HG03045 (cell line): ENCODE results near the gene FASTKD1.
"Not testable (repeated sequence)": the region's sequence is repeated elsewhere in the genome, so short reads cannot be mapped to it uniquely, and the experiment has no call there.

ENCODE experiments used
- ATAC-seq: cut with Tn5 transposase; IDR thresholded peaks from one replicate; pipeline ENCODE4 v1.9.1; 2021; ENCODE audit warnings: mild to moderate bottlenecking, moderate library complexity; ENCODE audit not compliant: unreplicated experiment

Gene FASTKD1

GRCh38 chr2:169573160-169573973, at the start of gene FASTKD1:
Gene FASTKD1 (minus strand): TSS chr2:169573865. CDS start chr2:169572029, 1,836 bp downstream.
- ATAC-seq = peak; percentile 100

- ATAC-seq = no peak
Observed at GRCh38 chr2:169623235-169623634, 49.6 kb upstream of the FASTKD1 start.

DNA sequence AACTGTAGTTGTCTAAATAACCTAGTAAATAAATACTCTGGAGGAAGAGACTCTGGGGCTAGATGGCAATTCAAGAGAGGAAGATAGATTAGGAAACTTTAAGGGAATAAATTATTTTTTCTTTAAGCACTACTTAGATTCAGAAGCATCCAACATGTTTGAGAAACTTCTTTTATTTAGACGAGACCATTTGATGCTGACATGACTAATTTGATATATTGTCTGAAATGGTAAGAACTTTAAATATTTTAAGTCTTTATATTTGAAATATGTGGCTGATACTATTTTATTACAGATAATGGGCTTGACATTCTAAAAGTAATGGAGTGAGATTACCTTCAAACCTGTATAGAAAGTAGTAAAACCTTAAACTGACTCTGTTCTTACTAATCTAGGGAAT, 46.8 kb upstream of the FASTKD1 start:
- ATAC-seq = no peak

GRCh38 chr2:169619946-169620345, 46.3 kb upstream of the FASTKD1 start:
- ATAC-seq = no peak

GRCh38 chr2:169615982-169616381, 42.3 kb upstream of the FASTKD1 start:
- not testable (repeated sequence) for ATAC-seq

DNA sequence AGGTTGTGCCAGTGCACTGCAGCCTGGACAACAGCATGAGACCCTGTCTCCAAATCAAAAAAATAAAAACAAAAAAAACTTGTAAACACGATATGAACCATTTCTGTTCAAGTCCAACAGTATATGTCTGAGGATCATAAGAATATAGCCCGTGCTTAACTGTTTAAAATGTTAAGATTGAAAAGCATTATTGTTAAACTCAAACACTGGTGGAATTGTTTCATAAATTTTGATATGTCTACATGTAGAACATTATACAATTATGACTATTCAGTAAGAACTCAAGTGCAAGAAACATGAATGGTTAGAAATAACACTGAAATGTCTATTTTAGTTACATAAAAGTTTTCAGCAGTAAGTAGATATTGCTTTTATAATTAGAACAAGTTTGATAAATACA, 40.2 kb upstream of the FASTKD1 start:
- ATAC-seq = no peak

DNA sequence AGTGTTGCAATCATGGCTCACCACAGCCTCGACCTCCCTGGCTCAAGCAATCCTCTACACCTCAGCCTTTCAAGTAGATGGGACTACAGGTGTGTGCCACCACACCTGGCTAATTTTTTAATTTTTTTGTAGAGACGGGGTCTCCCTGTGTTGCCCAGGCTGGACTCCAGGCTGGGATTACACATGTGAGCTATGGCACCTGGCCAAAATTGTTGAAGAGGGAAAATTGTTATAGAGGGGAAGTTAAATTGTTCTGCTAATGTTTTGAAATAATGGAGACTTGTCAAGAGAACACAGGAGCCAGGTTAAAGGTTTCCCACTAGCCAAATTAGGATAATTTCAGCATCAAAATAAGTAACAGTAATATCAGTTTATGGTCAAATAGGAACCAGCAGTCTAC, 35.6 kb upstream of the FASTKD1 start:
- ATAC-seq = no peak

DNA sequence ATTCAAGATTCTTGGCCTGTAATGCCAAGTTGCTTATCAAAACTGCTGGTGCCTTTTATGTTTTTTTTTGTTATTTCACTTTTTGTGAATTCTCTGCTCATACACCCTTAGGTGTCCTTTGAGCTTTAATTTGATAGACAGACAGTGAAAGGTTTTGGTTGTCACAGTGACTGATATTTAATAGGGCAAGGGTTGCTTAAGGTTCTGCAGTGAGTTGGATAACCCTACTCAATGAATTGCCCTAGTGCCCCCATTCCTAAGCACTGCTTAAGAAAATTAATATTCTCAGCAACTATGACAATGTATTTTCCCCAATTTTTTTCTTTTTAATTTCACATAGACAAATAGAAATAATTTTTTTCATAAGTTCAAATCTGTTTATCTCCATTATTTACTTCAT, 25.9 kb upstream of the FASTKD1 start:
- ATAC-seq = no peak

DNA sequence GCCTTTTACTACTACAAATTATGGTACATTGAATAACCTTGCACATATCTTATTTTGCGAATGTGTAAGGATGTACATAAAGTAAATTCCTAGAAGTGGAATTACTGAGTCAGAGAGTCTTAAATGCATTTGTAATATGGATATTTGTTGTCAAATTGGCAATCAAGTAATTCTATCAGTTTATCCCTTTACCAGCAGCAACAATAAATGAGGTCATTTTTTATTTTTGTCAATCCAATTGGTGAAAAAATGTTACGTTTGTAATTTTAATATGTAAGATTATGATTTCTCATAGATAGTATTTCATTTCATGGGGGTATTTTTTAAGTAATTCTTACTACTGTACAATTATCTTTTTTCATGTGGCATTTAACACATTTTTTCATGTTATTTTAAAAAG, 25.3 kb upstream of the FASTKD1 start:
- ATAC-seq = no peak

GRCh38 chr2:169596546-169596945, 22.9 kb upstream of the FASTKD1 start:
- ATAC-seq = not testable (repeated sequence)

DNA sequence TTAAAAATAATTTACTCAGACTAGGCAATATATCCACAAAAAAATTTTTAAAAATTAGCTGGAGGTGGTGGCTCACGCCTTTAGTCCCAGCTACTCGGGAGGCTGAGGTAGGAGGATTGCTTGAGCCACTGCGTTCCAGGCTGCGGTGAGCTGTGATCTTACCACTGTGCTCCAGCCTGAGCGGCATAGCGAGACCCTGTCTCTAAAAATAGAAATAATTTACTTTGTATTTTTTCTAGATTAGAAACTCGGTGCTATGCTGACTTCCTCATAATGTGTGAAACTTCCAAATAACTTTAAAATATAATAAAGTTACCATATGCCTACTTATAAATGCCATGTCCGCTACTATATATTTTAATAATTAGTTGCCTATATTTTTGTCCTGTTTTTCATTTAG, 17.1 kb upstream of the FASTKD1 start:
- no peak for ATAC-seq

DNA sequence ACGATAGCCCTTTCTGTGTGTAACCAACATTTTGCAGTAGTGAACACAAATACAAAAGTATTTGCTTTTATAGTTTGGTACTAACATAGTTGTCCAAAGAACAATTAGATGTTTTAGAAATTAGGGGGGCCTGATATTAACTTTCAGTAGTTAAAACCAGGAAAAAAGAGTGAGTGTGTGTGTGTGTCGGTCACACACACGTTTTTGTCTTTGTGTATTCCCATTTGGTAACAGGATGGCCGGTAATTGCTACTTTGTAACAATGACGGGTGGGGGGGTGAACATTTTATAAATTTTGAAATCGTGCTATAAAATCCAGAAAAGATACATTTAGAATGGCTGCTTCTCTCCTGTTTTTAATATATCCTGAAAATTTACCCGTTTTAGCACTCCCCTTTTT, 12.0 kb upstream of the FASTKD1 start:
- ATAC-seq = no peak

DNA sequence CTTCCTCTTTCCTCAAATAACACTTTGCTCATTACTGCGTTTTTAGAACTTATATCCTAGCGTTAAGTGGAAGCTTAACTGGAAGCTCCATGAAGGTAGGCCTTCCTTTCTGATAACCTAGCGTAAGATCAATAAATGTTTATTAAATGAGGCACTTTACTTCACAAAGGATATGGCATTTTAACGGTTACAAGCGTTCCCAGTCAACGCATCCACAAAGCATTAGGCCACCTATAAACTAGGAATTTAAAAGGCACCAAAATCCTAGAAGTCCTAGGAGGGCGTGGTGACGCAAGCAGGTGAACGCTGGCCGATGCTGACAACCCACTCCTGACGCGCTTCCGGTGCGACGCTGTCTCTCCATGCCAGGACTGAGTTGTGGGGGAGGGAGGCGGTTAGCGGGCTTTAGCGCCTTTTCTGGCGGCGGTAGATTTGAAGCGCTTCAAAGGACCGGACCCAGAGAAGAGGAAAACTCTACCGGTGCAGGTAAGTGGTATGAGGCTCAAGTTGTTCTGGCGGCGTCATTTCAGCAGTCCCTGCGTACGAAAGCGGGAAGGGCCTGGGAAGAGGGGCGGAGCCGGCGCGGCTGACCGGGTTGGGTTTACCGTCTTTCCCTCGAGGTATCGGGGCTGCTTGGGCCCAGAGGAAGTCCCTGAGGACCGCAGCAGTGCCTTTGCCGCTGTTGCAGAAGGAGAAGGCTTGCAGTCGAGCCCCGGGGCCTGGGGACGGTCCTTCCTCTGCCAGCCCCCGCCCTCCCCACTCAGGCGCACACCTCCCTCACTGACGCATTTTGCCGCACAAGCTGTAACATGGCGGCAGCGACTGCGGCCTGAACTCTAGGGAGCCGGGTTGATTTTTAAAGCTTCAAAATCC, 10.6 kb upstream of the FASTKD1 start, which contains the start of gene PPIG:
PPIG (plus strand) TSS at position 347 of the 873 bp plus-strand sequence. CDS start 19,691 bp downstream, outside the sequence.
- ATAC-seq = peak; percentile 91

- no peak for ATAC-seq
Observed at GRCh38 chr2:169583518-169583917, 9.9 kb upstream of the FASTKD1 start.

GRCh38 chr2:169582552-169583266, 9.0 kb upstream of the FASTKD1 start:
- ATAC-seq = not testable (repeated sequence)

DNA sequence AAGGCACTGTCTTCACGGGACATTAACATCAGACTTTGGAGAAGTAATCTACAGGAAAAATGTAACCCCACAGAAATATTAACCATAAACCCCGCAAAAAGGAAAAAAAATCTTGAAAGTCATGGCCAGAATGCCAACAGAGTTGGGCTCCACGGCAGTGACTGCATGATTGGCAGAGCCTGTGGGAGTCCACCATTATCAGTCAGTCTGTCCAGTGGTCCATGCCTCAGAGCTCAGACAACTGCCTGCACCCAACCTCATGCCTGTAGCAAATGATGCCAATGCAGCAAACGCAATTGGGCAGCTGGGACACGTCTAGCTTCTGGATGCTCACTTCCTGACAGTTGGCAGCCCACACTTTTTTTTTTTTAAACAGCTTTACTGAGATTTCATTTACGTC, 5.4 kb upstream of the FASTKD1 start:
- no peak for ATAC-seq

DNA sequence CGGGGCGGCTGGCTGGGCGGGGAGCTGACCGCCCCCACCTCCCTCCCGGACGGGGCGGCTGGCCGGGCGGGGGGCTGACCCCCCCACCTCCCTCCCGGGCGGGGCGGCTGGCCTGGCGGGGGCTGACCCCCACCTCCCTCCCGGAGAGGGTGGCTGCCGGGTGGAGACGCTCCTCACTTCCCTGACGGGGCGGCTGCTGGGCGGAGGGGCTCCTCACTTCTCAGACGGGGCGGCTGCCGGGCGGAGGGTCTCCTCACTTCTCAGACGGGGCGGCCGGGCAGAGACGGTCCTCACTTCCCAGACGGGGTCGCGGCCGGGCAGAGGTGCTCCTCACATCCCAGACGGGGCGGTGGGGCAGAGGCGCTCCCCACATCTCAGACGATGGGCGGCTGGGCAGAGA, 1.6 kb upstream of the FASTKD1 start:
- not testable (repeated sequence) for ATAC-seq

GRCh38 chr2:169574539-169574938, 874 bp upstream of the FASTKD1 start:
- not testable (repeated sequence) for ATAC-seq

- no peak for ATAC-seq
Observed at GRCh38 chr2:169573974-169574299, 272 bp upstream of the FASTKD1 start.

- ATAC-seq = no peak
Observed at GRCh38 chr2:169572821-169573159, 875 bp downstream of the FASTKD1 start.

DNA sequence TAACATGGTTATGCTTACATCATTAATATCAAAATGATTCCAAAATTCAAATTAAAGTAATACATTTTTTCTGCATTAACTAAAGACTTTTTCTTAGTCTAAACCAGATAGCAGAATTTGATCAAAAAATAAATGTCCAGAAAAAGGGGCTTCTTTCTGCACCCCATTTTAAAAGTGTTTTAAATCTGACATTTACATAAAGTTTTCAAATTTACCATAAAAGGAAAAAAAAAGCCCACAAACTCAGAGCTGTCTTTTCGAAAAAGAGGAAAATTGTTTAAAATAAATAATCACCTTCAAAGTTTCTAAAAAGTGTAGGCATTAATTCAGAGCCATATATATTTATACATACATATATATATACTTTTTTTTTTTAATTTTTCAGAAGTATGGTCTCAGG, 1.5 kb downstream of the FASTKD1 start:
- ATAC-seq = no peak
